Measurements from ENCODE around the gene C19orf47.
"Not testable (repeated sequence)": the region's sequence is repeated elsewhere in the genome, so short reads cannot be mapped to it uniquely, and the experiment has no call there.

Gene C19orf47

DNA sequence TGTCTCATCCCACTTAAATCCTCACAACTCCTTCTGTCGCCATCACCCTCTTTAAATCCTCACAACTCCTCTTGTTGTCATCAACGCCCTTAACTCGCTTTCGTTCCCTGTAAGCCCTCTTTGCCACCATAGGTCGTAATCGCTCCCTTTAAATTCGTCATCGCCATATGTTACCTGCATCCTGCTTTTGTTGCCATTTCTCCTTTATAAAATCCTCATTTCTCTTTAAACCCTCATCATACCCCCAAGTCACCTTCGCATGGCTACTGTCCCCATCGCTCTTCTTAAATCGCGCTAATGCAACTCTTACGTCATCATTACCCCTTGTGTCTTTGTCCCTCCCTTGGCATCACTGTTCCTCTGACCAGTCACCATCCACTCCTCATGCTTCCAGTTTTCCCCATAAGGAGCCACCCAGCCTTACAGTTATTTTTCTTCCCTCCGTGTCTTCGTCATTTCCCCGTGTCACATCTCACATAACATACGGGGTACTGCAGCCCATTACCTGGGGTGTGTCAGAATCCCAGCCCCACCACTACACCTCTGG lies 837 bp upstream of the C19orf47 start:
- DNase-seq (ENCODE audit: low read depth in 2 of 2), result no peak

DNA sequence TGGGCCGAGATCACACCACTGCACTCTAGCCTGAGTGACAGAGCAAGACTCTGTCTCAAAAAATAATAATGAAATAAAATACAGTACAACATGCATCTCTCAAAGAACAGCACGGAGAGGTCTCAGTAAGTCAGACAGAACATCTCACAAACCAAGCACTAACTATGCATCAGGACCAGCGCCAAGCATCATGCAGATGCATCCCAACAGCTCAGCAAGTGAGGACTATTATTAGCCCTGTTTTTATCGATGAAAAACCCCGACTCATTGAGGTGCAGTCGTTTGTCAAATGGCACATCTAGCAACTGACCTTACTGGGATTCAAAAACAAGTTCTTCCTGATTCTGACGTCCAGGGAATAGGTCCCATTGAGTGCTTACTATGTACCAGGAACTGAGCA lies 3.8 kb downstream of the C19orf47 start:
- no peak for DNase-seq (ENCODE audit: low read depth in 2 of 2)

DNA sequence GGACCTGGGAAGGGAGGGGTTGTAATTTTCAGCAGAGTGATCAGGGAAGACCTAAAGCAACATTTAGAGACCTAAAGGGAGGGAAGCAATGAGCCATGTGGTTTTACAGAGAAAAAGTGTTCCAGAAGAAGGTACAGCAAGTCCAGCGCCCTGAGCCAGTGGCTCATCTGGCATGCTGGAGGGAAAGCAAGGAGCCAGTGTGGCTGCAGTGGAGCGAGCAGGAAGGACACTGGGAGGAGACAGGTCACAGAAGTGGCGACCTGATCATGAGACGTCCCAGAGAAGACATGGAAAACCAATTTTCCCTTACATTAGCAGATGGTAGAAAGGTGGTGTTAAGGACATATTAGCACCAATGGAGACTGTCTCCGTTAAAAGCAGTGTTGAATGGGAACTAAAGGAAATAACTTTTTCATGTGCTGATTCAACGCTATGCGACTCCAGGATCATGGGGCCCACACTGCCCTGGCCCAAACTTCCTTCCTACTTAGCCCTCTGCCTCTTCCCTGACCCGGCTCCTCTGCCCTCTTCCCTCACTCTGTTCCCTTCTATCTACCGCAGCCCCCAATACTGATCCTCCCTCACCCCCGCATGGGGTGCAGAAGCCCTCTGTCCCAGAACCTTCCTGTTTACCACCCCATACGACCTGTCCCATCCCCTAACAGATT lies 5.4 kb downstream of the C19orf47 start:
- DNase-seq (ENCODE audit: low read depth in 2 of 2), result no peak

DNA sequence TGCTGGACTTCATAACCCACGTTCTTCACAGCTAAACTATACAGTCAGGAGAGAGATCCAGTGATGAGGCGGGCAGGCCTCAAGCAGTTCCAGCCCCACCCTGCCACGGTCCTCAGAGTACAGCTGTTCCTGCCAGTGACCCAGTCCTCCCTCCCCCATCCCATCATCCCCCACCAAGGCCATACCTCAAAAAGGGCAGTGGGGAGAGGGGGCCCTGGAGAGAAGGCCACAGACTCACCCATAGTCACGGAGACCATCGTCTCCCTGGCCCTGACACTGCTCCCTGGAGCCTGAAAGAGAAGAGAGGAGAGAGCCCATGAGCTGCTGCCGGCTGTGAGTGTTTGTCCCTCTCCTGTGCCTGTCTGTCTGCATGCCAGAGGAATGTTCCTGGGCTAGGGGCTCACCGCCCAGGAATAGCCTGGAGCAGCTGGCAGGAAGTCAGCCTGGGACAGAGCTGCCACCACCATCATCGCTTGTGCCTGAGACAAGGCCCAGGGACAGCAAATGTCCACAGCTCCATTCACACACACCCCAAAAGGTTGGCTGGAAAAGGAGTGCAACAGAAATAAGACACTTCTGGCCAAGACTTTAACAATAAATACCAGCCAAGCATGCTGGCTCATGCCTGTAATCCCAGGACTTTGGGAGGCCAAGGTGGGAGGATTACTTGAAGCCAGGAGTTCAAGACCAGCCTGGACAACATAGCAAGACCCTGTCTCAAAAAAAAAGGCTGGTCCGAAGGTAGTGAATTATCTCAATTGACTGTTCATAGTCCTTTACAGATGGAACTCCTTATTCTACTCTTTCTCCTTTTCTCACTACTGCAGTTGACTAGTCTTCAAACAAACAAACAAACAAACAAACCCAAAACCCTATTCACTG lies 6.4 kb downstream of the C19orf47 start:
- no peak for DNase-seq (ENCODE audit: low read depth in 2 of 2)

DNA sequence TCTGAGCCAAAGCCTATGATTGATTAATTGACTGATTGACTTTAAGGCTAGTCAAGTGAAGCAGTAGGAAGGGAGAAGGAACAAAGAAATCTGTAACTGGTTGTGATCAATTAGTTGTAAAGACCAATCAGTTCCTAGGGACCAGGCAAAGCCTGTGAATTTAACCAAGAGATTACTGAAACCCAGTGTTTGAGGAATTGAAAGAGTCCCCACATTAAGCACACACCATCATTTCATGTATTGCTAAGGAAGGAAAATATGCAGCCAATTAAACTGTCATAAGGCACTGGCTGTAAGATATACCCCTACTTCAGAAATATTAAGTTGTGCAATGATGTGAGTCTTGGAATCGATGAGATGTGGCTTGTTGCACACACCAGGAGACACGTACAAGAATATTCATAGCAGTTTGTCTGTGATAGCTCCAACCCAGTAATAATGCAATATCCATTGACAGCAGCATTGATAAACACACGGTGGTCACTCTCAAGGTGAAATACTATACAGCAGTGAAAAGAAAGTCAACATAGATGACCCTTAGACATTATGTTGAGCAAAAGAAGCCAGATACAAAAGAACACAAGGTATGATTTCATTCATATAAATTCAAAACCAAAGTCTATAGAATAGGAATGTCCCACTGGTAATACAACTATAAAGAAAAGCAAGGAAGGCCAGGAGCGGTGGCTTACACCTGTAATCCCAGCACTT lies 9.0 kb downstream of the C19orf47 start:
- DNase-seq (ENCODE audit: low read depth in 2 of 2), result no peak

DNA sequence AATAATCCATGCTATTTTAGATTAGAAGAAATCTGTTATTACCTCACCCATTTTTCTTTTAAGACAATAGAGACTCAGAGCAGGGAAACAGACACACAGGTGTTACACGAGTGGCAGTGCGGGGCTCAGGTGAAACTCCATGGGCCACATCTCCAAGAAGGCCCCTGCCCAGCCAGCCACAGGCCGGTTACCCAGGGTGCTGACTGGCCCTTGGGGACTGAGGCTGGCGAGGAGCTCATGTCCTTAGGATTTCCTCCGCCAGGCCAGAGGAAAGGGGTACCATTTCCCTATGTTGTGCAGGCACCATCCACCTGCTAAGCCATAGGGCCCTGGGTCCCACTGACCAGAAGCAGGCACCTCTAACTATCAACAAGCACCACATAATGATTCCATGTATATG lies 10.6 kb downstream of the C19orf47 start:
- no peak for DNase-seq (ENCODE audit: low read depth in 2 of 2)

DNA sequence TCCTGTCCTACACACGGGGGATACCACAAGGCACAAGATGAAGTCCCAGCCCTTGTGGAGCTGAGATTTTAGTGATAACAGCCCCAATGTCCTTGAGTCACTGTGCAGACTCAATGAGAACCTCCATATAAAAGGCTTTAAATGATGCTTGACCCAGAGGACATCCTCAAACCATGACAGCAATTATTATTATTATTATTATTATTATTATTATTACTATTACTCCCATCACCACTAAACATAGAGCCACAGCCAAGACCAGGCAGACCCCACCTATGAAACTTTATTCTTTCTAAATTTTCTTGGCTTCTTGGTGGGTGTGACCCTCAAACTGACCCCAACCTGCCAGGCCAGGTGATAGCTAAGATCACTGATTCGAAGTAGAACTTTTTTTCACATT lies 11.1 kb downstream of the C19orf47 start:
- no peak for DNase-seq (ENCODE audit: low read depth in 2 of 2)

DNA sequence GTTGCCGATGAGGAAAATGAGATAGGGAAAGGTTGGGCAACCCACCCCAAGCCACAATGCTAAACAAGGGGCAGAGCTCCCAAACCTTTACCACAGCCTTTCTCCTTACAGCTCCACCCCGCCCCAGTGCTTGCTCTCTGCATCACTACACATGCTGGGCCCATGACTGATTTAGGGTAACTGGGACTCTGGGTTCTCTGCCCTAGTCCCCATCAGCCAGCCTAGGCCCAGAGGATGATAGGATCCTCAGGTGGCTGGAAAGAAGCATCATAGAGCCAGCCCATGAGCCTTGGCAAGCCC lies 11.6 kb downstream of the C19orf47 start:
- DNase-seq (ENCODE audit: low read depth in 2 of 2), result no peak

DNA sequence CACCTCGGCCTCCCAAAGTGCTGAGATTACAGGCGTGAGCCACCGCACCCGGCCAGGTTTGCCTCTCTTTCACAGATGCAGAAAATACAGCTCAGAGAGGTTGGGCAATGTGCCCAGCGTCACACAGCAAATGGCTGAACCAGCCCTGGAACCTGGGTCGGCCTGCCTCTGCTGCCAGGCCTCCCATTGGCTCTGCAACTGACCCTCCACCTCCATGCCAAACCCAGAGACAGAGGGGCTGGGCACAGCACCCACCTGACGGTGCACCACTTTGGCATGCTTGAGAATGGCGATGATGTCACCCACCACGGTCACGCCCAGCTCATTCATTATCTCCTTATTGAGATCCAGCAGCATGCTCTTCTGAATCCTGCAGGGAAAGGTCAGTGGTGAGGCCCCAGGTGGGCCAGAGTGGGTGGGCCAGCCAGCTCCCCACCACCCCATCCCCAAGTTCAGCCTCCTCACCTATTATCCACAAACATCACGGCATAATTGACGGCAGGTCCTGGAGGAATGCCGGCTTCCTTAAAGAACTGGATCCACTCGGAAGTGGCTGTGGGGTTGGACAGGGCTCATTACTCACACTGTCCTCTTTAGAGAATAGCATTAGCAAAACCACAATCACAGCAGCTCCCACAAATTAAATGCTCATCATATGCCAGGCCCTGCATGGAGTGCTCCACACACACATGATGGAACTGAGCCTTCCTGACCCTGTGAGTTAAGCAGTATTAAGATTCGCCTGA lies 12.2 kb downstream of the C19orf47 start:
- no peak for DNase-seq (ENCODE audit: low read depth in 2 of 2)

DNA sequence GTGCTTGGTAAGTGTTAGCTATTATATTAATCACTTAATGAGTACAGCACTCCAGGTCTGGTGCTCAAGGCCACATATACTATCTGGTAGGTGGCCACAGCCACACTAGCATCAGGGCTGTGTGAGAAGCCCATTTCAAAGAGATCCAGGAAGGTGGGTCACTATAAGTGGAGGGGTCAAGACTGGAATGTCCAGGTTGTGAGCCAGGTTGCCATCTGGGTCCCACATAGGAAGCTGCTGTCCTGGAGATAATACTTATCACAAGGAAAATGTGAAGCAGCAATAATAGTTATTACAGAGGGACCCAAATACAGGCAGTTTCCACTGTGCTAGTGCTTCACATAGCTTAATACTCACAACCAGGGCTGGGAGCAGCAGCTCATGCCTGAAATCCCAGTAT lies 13.1 kb downstream of the C19orf47 start:
- no peak for DNase-seq (ENCODE audit: low read depth in 2 of 2)

DNA sequence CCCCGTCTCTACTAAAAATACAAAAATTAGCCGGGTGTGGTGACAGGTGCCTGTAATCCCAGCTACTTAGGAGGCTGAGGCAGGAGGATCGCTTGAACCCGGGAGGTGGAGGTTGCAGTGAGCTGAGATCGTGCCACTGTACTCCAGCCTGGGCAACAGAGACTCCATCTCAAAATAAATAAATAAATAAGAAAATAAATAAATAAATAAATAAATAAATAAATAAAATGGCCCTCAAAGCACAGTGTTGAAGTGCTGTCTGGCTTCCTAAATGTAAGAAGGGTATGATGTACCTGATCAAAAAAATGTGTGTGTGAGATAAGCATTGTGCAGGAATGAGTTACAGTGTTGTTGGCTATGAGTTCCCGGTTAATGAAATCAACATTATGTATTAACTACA lies 15.1 kb downstream of the C19orf47 start:
- DNase-seq (ENCODE audit: low read depth in 2 of 2), result not testable (repeated sequence)

DNA sequence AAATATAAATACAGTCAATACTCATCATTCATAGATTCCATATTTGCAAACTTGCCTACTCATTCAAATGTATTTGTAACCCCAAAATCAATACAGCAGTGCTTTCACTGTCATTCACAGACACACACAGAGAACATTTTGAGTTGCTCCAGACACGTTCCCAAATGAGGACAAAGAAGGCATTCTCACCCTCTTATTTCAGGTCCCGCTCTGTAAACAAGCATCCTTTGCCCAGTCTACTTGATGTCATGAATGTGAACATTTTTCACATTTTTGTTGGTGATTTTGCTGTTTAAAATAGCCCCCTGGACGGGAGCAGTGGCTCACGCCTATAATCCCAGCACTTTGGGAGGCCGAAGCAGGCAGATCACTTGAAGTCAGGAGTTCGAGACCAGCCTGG lies 15.5 kb downstream of the C19orf47 start:
- no peak for DNase-seq (ENCODE audit: low read depth in 2 of 2)

DNA sequence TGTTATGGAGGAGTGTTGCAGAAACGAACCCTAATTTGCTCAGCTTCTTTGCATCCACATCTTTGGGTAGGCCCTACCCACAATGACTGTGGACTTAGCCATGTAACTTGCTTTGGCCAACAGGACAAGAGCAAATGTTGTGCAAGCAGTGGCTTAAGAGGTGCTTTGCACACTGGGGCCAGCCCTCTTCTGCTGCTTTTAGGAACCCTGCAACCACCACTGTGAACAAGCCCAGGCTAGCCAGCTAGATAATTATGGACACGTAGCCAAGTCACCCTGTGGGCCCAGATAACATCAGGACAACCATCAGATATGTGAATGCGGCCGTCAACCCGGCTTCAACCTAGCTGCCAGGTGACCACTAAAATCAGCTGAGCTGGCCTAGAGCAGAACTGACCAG lies 17.1 kb downstream of the C19orf47 start:
- DNase-seq (ENCODE audit: low read depth in 2 of 2), result no peak

DNA sequence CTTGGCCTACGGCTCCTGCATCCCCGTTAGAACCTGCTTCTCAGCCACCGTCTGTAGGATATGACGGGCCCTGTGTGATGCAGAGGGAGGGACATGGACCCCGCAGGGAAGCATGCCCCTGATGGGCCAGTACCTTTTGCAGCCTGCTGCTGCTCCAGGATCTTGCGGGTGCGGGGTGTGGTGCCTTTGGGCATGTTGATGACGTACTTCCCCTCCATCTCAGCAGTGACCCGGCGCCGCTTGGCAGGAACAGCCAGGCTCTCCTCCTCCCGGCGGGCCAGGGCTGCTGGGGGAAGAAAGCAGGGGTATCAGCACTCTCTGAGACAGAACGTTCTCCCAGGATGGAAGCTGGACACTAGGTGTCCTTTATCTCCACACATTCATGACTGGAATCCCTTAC lies 22.0 kb downstream of the C19orf47 start:
- DNase-seq (ENCODE audit: low read depth in 2 of 2), result no peak

DNA sequence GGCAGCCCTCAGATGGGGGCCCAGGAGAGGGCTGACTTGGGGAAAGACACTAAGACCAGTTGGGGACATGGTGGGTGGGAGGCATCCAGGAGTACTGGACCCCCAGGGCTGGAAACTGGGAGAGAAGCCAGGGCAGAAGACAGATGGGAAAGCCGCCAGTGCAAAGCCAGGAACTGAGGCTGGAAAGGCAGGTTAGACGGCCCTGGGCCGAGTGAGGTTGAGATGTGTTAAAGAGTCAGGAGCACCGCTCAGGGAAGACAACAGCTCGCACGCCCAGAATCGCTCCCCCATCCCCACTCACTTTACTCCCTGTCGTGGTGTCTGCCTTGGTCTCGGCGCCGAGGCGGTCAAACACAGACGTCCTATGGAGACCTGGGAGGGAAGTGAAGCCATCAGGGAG lies 24.5 kb downstream of the C19orf47 start:
- DNase-seq (ENCODE audit: low read depth in 2 of 2), result no peak

DNA sequence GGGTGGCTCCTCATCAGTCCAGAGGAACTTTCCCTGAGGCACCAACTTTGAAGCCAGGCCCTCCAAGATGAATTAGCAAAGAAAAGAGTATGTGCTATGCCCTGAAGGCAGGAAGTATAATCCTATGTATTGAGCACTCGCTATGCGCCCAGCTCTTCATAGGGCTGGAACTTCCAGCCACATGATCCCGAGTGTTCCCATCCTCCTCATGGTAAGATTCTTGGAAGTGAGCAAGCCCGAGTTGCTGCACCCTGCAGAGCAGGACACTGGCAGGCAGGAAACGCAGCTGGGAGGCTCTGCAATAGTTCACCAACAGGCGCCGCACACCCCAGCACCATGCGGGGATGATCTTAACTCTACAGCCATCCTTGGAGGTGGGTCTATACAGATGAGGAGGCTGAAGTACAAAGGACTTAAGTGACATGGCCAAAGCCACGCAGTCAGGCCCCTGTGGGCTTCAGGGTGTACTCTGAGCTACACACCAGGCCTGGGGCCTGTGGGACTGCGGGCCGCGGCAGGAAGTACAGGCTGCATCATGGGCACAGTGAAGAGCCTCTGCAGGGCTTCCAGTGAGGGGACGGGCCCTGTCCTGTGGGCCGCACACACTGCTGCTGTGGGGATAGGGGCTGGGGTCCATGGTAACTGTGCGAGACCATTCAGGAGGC lies 25.1 kb downstream of the C19orf47 start:
- no peak for DNase-seq (ENCODE audit: low read depth in 2 of 2)

DNA sequence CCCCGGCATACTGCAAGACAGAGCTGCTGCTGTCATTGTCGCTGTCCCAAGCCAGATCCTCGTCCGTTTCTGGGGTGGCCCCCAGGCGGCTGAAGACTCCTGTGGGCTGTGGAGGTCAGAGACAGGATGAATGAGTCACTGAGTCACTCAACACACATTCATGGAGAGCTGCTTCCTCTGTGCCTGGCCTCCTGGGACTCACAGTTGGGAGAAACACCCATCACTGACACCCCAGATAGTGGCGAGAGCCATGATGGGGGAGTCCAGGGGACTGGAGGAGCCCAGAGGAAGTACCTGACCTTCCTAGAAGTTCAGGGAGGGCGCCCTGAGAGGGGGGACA lies 26.0 kb downstream of the C19orf47 start:
- DNase-seq (ENCODE audit: low read depth in 2 of 2), result no peak

DNA sequence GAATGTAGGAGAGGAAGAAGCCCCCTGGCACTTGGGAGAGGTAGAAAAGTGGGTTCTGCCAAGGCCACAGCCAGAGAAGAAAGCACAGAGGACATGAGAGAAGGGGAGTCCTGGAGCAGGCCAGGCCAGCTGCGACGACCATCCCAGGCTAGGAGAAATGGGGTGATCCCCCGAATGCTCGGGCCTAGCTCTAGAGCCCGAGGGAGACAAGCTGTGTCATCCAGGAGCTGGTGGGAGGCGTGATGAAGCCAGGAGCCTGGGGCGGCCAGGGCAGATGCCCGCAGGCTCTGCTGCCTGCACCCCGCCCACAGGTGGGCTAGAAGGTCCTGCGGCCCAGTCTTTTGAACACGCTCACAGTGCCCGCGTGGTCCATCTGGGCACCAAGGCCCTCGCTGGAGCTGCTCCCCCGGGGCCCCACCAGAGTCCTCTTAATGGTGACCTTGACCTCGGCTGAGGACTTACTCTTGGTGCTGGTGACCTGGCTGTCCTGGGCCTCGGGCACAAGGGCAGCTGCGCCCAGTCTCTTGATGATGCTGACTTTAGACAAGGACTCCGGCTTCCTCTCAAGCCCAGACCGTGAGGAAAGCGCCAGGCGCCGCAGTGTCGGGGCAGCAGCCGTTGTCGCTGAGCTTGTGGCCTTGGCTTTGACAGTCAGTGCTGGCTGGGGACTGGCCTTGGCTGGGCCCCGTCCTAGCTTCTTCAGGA lies 26.5 kb downstream of the C19orf47 start:
- DNase-seq (ENCODE audit: low read depth in 2 of 2), result no peak

DNA sequence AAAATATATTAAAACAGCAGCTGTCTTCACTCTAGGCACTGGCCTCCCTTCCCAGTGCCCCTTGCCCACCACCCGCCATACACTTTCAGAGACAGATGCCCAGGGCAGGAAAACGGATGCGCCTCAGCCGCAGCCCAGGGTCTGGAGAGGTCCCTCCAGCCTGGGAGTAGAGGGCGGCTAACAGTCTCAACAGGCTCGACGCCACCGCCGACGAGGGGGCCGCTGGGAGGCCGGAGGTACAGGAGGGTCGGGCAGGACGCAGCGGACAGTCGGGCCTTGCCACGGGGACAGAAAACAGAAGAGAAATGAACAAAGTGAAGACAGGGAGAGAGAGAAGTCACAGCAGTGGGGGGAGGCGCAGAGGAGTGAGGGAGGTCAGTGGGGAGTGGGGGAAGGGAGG lies 27.1 kb downstream of the C19orf47 start:
- no peak for DNase-seq (ENCODE audit: low read depth in 2 of 2)

DNA sequence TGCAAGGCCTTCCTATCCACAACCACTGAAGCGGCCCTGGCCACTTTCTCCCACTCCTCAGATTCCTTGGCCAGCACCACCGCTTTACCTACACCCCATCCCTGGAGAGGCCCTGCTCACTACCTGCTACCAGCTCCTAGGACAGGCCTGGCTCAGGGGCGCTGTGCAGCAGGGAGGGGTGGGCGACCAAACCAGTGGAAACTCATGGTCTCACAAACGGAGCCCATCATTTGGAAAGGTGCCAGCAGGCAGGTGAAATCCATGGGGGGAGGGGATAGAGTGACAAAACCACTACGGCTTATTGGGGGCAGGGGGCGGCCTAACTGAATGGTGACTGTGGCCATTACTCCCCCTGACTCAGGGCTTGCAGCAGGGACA lies 27.6 kb downstream of the C19orf47 start:
- DNase-seq (ENCODE audit: low read depth in 2 of 2), result no peak

DNA sequence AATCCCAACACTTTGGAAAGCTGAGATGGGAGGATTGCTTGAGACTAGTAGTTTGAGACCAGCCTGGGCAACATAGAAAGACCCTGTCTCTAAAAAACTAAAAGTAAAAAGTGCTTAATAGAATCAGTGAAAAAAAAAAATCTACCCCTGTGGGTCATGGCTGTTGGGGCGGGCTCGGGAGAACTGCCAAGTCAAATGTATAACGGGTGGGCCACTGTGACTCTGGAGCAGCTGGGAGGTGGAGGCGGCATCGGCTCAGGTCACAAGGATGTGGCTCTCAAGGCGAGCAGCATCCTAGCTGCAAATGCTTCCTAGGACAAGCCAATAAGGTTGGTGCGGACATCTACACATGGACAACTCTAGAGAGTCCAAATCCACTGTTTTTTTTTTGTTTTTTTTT lies 30.9 kb downstream of the C19orf47 start:
- no peak for DNase-seq (ENCODE audit: low read depth in 2 of 2)
